AG20443 (cell line): ENCODE results near the gene GALNT2.

Source experiments
- DNase-seq: peaks from one replicate; pipeline ENCODE4 v3.0.0; 2012; ENCODE audit warnings: low spot score, mixed read lengths

GALNT2 gene

GRCh38 chr1:230066466-230067404, at the start of gene GALNT2:
GALNT2 (plus strand) TSS chr1:230067238; CDS start chr1:230067281, 43 bp downstream.
- DNase-seq: peak; percentile 99

- no peak for DNase-seq
Observed at GRCh38 chr1:230020451-230020850, 46.6 kb upstream of the GALNT2 start.

DNA sequence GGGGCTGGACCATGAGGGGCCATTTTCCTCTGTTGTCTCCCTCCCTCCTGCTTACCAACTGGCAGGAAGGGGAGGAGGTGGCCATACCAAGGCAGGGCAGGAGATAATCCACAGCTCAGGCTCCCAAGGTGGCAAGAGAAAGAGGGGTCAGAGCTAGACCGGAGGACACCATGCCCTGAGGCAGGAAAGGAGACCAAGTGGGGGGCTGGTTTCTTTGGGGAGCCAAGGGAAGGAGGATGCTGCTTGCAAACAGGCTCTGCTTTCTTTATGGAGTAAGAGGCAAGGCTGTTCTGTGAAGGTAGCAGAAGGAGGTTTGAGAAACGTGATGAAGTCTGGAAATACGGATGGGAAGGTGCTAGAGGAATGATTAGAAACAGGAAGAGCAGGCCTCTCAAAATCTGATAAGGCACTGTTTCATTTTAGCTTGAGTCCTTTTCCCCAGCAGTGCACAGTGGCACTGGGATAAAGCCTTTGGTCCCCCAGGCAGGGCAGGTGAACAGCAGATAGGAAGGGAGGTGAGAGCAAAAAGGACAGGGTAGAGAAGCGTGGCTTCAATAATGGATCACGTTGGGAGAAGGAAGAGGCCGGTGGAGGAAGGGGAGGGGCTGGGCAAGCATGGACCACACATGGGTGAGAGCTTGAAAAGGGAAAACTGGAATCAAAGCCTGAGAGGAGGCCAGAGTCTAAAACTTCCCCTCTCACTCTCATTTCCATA, 44.2 kb upstream of the GALNT2 start:
- DNase-seq: no peak

DNA sequence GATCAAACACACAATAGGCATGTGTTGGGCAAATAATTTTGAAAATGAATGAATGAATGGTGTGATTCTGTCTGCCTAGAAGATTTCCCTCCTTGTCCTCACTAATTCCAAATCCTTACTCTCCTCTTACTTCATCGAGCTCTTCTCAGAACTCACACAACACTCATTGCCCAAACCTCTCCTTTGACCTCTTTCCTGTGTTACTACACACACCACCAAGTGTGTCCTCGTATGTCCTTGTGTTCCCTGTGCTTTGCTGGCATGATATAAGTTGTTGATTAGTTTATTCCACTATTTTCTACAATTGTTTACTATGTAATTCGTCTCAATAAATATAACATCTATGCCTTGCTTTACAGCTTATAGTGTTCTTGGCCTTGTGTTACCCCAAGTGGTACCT, 41.4 kb upstream of the GALNT2 start:
- DNase-seq: no peak

DNA sequence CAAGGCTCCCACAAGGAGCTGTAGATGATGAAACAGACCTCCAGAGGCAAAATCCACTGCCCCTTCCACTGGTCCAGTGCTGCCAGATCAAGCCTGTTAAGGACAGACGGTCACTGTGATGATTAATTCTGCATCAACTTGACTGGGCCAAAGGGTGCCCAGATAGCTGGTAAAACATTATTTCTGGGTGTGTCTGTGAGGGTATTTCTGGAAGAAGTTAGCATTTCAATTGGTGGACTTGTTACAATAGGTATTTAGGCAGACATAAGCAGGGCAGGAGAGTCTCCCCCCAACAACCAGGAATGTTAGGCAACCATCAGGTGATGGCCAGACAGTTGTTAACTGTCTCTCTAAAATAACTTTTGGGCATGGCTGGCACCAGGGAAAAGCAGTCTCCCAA, 40.9 kb upstream of the GALNT2 start:
- no peak for DNase-seq

DNA sequence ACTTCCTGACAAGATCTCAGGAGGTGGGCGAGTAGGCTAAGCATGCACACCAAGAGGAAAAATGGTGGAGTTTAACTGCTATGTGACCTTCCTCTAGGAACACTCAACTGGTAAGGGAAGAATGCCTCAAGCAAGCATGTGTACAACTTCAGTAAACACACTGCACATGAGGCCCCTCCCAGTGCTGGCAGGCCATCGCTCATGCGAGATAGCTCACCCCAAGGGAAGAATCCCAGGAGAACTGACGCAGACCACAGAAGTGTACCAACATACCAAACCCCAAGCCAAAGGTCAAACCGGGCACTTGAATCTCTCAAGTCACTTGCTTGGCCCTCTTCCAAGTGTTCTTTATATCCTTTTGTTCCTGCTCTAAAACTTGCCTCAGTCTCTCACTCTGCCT, 40.5 kb upstream of the GALNT2 start:
- no peak for DNase-seq

GRCh38 chr1:230028602-230029223, 38.3 kb upstream of the GALNT2 start:
- DNase-seq: no peak

- no peak for DNase-seq
Observed at GRCh38 chr1:230029244-230029941, 37.6 kb upstream of the GALNT2 start.

GRCh38 chr1:230030122-230030821, 36.8 kb upstream of the GALNT2 start:
- no peak for DNase-seq

GRCh38 chr1:230031131-230031530, 35.9 kb upstream of the GALNT2 start:
- no peak for DNase-seq

DNA sequence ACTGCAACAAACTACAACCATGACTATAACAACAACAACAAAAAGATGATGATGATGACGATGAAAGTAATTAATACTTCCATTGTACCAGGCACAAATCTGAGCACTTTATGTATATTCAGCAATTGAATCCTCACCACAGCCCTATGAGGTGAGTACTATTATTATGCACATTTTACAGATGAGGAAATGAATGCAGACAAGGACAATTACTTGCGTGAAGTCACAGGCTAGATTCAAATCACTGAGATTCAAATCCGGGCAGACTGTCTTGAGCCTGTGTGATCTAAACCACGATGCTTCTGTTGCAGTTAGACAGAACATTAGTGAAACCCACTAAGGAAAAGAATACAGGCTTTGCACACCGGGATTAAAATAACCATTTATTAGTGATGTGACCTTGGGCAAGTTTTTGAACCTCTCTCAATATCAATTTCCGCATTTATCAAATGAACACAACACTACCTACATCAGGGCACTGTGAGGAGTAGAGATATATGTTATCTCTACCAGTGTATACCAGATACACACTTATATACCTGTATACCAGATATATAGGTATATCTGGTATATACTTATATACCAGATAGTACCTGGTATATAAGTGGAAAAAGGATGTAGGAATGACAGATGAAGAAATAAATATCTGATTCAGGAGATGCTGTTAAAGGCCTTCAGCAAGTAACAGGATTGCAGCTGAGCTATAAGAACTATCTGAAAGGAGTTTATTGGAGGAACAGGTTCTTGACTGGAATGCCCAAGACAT, 34.3 kb upstream of the GALNT2 start:
- DNase-seq: no peak

DNA sequence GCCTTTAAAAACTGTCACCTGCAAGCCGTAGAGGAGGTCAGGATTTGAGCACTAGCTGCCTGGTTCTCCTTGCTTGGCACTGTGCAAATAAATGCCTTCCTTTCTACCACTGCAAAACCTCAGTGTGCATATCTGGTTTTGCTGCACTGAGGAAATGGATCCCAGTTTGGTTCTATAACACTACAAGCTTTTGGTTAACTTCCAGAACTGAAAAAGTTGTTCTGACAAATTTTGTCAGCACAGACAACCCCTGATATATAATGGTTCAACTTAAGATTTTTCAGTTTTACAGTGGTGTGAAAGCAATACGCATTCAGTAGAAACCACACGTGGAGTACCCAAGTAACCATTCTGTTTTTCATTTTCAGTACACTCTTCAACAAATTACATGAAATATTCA, 29.8 kb upstream of the GALNT2 start:
- no peak for DNase-seq

DNA sequence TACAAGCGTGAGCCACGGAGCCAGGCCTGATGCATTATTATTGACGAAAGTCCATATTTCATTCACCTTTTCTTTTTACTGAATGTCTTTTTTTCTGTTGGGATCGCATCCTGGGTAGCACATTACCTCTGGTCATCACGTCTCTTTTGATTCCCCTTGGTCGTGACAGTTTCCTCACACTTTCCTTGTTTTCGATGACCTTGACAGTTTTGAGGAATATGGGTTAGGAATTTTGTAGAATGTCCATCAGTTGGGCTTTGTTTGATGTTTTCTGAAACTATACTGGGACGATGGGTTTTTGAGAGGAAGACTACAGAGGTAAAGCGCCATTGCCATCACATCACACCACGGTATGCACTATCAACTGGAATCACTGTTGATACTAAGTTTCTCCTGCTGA, 26.6 kb upstream of the GALNT2 start:
- DNase-seq: no peak

- no peak for DNase-seq
Observed at GRCh38 chr1:230043081-230043480, 24.0 kb upstream of the GALNT2 start.

DNA sequence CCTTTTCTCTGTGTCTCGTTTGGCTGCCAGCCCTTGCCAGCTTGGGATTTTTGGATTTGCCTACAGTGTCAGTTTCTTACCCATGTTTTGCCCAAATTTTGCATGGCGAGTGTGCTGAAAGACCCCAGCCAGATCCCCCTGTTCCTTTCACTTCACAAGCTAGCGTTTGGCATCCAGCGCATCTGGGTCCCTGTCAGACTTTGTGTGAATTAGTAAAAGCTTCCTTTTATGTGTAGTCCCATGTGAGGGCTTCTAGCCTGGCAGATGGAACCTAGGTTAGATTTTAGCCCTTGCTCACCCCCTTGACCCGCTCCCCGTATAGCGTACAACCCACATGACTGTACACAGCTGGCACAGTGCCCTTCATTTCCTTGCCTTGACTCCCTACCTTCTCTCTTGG, 22.3 kb upstream of the GALNT2 start:
- no peak for DNase-seq

- no peak for DNase-seq
Observed at GRCh38 chr1:230047114-230047865, 19.7 kb upstream of the GALNT2 start.

- no peak for DNase-seq
Observed at GRCh38 chr1:230048322-230048721, 18.7 kb upstream of the GALNT2 start.

GRCh38 chr1:230048922-230049321, 18.1 kb upstream of the GALNT2 start:
- no peak for DNase-seq

DNA sequence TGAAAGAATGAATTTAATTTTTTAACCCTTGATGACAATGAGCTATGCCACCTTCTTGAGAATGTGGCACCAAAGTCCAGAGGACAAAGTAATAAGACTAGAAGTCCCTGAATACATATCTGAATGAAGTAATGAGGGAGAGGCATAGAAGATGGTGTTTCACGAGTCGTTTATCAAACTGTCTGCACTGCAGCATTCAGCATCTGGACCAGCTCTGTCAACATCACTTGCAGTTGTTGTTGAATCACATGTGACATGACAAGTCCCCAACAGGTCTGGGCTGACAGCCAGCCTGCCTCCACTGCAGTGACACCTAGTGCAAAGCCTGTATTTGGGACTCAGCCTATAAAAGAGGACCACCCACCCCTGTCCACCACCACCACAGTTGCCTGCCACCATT, 17.3 kb upstream of the GALNT2 start:
- DNase-seq: no peak
